ENCODE results near the gene DTHD1.

DNA sequence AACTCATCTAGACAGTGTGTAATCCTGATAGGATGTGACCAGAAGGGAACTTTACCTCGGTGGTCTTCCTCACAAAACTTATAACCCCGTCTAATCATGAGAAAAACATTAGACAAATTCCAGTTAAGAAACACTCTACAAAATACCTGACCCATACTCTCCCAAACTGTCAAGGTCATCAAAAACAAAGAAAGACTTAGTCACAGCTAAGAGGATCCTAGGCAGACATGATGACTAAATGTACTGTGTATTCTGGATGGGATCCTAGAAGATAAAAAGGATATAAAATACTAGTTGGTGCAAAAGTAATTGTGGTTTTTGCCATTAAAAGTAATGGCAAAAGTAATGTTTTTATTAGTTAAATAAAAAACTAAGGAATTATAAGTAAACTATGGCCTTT lies 81.6 kb downstream of the DTHD1 start:
- TF ChIP-seq, protein P1, sequence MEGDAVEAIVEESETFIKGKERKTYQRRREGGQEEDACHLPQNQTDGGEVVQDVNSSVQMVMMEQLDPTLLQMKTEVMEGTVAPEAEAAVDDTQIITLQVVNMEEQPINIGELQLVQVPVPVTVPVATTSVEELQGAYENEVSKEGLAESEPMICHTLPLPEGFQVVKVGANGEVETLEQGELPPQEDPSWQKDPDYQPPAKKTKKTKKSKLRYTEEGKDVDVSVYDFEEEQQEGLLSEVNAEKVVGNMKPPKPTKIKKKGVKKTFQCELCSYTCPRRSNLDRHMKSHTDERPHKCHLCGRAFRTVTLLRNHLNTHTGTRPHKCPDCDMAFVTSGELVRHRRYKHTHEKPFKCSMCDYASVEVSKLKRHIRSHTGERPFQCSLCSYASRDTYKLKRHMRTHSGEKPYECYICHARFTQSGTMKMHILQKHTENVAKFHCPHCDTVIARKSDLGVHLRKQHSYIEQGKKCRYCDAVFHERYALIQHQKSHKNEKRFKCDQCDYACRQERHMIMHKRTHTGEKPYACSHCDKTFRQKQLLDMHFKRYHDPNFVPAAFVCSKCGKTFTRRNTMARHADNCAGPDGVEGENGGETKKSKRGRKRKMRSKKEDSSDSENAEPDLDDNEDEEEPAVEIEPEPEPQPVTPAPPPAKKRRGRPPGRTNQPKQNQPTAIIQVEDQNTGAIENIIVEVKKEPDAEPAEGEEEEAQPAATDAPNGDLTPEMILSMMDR (conservative IDR thresholded peaks at IDR 0.05), result no peak
- no peak for TF ChIP-seq EZH2 (IDR thresholded peaks at IDR 0.05; ENCODE audit: low read depth)

All from PC-9 (cell line).